Motor neuron (in vitro differentiated cells): Measurements from ENCODE around the gene HENMT1. TPM values are rescaled to one million over a fixed set of nuclear protein-coding genes. Genes with fewer than 3 reads are reported as not detected.

Experiments used
- ATAC-seq, 8 experiments: fragments of 200-7000 bp; cut with Tn5 transposase; replicated peaks in 6 of 8; 2 replicates each; pipeline ENCODE4 v1.8.0; 2021; ENCODE audit warnings: mild to moderate bottlenecking in 8 of 8, moderate library complexity in 8 of 8
- H3K27ac ChIP-seq, 2 donors: fragments of 250-450 bp; sonication (Bioruptor Pico); 2 replicates each; pipeline ENCODE4 v1.9.0; 2021; ENCODE audit warnings: antibody characterized with exemption in 2 of 2, mild to moderate bottlenecking in 2 of 2, moderate library complexity in 1 of 2
- H3K4me1 ChIP-seq, 2 donors: fragments of 250-450 bp; sonication (Bioruptor Pico); replicated peaks in 1 of 2; 2 replicates each; pipeline ENCODE4 v1.6.1; 2021; ENCODE audit warnings: antibody characterized with exemption in 2 of 2, mild to moderate bottlenecking in 2 of 2, moderate library complexity in 1 of 2
- H3K4me3 ChIP-seq, 5 donors: fragments of 250-450 bp; sonication (Bioruptor Pico); 2 replicates each; pipeline ENCODE4 v1.9.0; 2021; ENCODE audit warnings: antibody characterized with exemption in 5 of 5, mild to moderate bottlenecking in 5 of 5, moderate library complexity in 4 of 5
- WGBS, 10 experiments: fragments of 450-650 bp; shearing (Covaris generic); methylation state at CpG; one replicate each; pipeline ENCODE4 v1.0.0; 2022; 5-methylcytosine and 5-hydroxymethylcytosine counted together
- in situ Hi-C, 9 experiments: fragments of 400-800 bp; cut with MboI; loops; one replicate each; pipeline ENCODE4 v1.15.0; 2021; ENCODE audit warnings: low sequenced_read_pairs in 9 of 9, low pct_unique_long_range_greater_than_20kb in 2 of 9; ENCODE audit not compliant: unreplicated experiment in 9 of 9
- total RNA-seq, 8 experiments: library from RNA; unstranded; fragments of 300-600 nt; gene quantifications; 2 replicates each; pipeline versions ENCODE4 v1.2.3 to v1.2.4, GENCODE V29; 2022

The HENMT1 gene
- total RNA-seq, 8 experiments from 2014 or later, result 1.00 to 11.8 (median 4.0) TPM

GRCh38 chr1:108612496-108612895 is 48.4 kb downstream of the HENMT1 start:
- no peak overlapping the region for H3K4me3 ChIP-seq
- 67 to 100% (median 94%) methylated on average over 1 to 5 of the region's 5 CpGs for whole genome bisulfite sequencing, 10 experiments
- in situ Hi-C loops, result no loop called here

GRCh38 chr1:108611984-108612383 is 48.9 kb downstream of the HENMT1 start:
- H3K4me1 ChIP-seq, result peaks cover 5 to 10% of the 10 kb centered on the region in 2 donors
- in situ Hi-C loops, result no loop called here
- 22 to 100% (median 81%) methylated on average over 1 to 4 of the region's 4 CpGs for WGBS, 10 experiments
- ATAC-seq, result no peak
- no peak overlapping the region for H3K27ac ChIP-seq
- no peak overlapping the region for H3K4me3 ChIP-seq

More at GRCh38 chr1:108612496-108612895, 48.4 kb downstream of the HENMT1 start:
- no peak for ATAC-seq
- H3K4me1 ChIP-seq, result peaks cover 5 to 10% of the 10 kb centered on the region in 2 donors
- H3K27ac ChIP-seq, result no peak overlapping the region

- peaks cover 5 to 10% of the 10 kb centered on the region in 2 donors for H3K4me1 ChIP-seq
- in situ Hi-C loops, result no loop called here
- no peak overlapping the region for H3K27ac ChIP-seq
- H3K4me3 ChIP-seq, result no peak overlapping the region
- peak in 4 of 8 experiments; percentile 23 to 82 (median 62) for ATAC-seq
- 14 to 100% (median 67%) methylated on average over 1 to 2 of the region's 2 CpGs; no CpG with 5 or more reads in 1 of the 10 experiments for WGBS, 10 experiments
These were observed 50.8 kb downstream of the HENMT1 start for GRCh38 chr1:108610073-108610472.

- WGBS, 10 experiments, result 21 to 92% (median 80%) methylated on average over 4 to 10 of the region's 11 CpGs
- in situ Hi-C loops, result no loop called here
- H3K4me3 ChIP-seq, result no peak overlapping the region
- peak in 6 of 8 experiments; percentile 61 to 98 (median 79) for ATAC-seq
- peaks cover 5 to 10% of the 10 kb centered on the region in 2 donors for H3K4me1 ChIP-seq
- H3K27ac ChIP-seq, result no peak overlapping the region
These were observed 51.3 kb downstream of the HENMT1 start for GRCh38 chr1:108609483-108610049.

DNA sequence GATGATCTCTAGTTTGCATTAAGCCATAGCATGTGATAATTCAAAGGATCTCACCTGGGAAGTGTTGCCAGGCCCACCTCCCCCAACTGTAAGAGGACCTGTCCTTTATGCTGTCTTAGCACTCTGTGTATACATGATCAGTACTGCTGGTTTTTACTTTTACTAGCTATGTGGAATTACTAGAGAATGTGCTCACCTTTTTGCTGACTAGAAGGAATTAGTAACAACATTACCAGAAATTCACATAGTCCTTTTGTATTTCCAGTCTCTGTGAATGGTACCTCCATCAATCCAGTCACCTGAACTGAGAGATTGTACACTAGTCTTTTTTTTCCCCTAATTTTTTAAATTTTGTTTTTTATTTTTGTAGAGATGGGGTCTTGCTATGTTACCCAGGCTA is 54.4 kb downstream of the HENMT1 start:
- Histone ChIP-seq H3K4me1 (peaks cover 5 to 10% of the 10 kb centered on the region in 2 donors), H3K27ac (no peak overlapping the region), H3K4me3 (no peak overlapping the region)
- no peak for ATAC-seq
- in situ Hi-C loops, result no loop called here

- Histone ChIP-seq H3K4me1 (peaks cover 5 to 10% of the 10 kb centered on the region in 2 donors), H3K4me3 (no peak overlapping the region), H3K27ac (no peak overlapping the region)
- no peak for ATAC-seq
- in situ Hi-C loops, result no loop called here
These were observed 55.3 kb downstream of the HENMT1 start for GRCh38 chr1:108605633-108606032.

DNA sequence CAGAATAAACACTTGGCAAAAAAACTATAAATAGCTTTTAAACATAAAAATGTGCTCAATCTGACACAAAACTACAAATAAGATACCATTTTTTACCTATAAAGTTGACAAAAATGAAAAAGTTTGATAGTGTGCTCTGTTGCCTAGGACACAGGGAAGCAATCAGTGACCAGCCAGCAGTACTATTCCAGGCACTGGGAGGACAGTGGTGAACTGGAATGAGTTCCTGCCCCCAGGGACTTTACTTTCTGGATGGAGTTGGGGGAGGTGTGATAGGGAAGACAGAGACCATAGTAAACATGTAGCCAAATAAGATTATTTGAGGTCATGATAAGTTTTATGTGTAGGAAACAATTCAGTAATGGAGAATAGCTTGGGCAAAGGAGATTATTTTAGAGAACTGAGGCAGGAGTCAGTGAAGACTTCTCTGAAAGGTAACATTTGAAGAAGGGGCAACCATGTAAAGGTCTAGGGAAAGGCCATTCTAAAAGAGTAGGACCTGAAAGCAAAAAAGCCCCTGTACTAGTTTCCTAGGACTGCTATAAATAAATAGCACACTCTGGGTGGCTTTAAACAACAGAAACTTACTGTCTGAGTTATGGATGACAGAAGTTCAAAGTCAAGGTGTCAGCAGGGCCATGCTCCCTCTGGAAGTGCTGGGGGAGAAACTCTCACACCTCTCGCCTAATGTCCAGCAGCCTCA is 59.0 kb downstream of the HENMT1 start:
- WGBS, 10 experiments, result 90 to 100% methylated on average over 1 of the region's 1 CpG; no CpG with 5 or more reads in 8 of the 10 experiments
- no peak overlapping the region for H3K27ac ChIP-seq
- peak in 3 of 8 experiments; percentile 43 to 81 (median 58) for ATAC-seq
- in situ Hi-C loops, result no loop called here
- no peaks in the 10 kb centered on the region for H3K4me1 ChIP-seq
- H3K4me3 ChIP-seq, result no peak overlapping the region

DNA sequence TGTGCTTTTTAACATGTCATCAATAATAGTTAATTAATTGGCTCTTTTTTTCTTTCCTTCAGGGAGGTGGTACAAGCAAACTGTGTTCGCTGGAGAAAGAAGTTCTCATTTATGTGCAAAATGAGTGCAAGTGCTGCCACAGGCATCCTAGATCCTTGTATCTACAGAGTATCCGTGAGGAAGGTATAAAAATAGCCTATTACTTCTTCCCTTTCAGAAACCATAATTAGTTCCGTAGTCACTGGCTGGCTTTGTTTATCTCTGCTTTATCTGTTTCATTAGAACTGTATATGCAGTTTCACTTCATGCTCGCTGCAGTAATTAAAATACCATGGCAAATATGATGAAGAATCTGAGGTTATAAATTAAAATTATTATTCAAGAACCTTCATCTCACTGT is 60.4 kb downstream of the HENMT1 start:
- WGBS, 10 experiments, result 16 to 81% (median 61%) methylated on average over 2 to 4 of the region's 4 CpGs; no CpG with 5 or more reads in 1 of the 10 experiments
- ATAC-seq, result peak in 1 of 8 experiments; percentile 49
- H3K4me3 ChIP-seq, result no peak overlapping the region
- in situ Hi-C loops, result no loop called here
- no peak overlapping the region for H3K27ac ChIP-seq
- H3K4me1 ChIP-seq, result peaks cover 8 to 9% of the 10 kb centered on the region in 2 donors

- H3K4me1 ChIP-seq, result peaks cover 8 to 10% of the 10 kb centered on the region in 2 donors
- in situ Hi-C loops, result no loop called here
- WGBS, 10 experiments, result 80 to 100% (median 90%) methylated on average over 1 of the region's 1 CpG; no CpG with 5 or more reads in 4 of the 10 experiments
- ATAC-seq, result no peak
- no peak overlapping the region for H3K27ac ChIP-seq
- no peak overlapping the region for H3K4me3 ChIP-seq
These were observed 62.6 kb downstream of the HENMT1 start for GRCh38 chr1:108598340-108598739.

Other genes starting within 250 kb of the HENMT1 start
- under 1 TPM in 1 of 8 experiments, not detected in 7; 0.83 TPM for gene NBPF6, start 210.8 kb downstream of the HENMT1 start, total RNA-seq
- 10 to 100 TPM in 5 of 8 experiments, 1 to 10 TPM in 2, under 1 TPM in 1; 0.49 to 36.7 (median 20.4) TPM for gene EEIG2, start 101.0 kb downstream of the HENMT1 start, total RNA-seq
- 10 to 100 TPM; 22.0 to 61.4 (median 30.1) TPM for gene PRPF38B, start 31.2 kb upstream of the HENMT1 start, total RNA-seq
- under 1 TPM in 4 of 8 experiments, not detected in 4; 0.05 to 0.25 (median 0.12) TPM for gene FNDC7, start 51.8 kb upstream of the HENMT1 start, total RNA-seq
- 10 to 100 TPM; 29.3 to 45.4 (median 38.8) TPM for gene STXBP3, start 85.6 kb upstream of the HENMT1 start, total RNA-seq
- 1 to 10 TPM in 7 of 8 experiments, not detected in 1; 1.0 to 4.1 (median 2.6) TPM for gene AKNAD1, start 196.0 kb upstream of the HENMT1 start, total RNA-seq
- gene GPSM2, start 215.9 kb upstream of the HENMT1 start, total RNA-seq, result 10 to 100 TPM in 6 of 8 experiments, 1 to 10 TPM in 2; 7.6 to 45.8 (median 15.1) TPM